ENCODE data around the gene PARD3.

DNA sequence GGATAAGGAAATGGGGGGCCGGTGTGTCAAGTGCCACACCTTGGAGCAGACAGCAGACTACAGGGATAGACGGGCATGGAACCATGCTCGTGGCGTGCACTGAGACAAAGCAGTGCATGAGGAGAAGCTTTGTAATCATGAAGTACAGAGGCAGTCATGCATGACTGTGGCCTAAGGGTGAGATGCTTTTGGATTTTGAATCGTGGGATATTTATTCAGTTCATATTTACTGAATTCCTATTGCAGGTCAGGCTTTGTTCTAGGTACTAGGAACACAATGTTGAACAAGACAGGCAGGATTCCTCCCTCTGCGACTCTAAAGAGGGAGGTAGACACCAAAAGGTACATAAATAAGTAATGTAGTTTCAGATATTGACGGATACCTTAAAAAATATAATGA lies 597.6 kb downstream of the PARD3 start:
- TF ChIP-seq, protein P1, sequence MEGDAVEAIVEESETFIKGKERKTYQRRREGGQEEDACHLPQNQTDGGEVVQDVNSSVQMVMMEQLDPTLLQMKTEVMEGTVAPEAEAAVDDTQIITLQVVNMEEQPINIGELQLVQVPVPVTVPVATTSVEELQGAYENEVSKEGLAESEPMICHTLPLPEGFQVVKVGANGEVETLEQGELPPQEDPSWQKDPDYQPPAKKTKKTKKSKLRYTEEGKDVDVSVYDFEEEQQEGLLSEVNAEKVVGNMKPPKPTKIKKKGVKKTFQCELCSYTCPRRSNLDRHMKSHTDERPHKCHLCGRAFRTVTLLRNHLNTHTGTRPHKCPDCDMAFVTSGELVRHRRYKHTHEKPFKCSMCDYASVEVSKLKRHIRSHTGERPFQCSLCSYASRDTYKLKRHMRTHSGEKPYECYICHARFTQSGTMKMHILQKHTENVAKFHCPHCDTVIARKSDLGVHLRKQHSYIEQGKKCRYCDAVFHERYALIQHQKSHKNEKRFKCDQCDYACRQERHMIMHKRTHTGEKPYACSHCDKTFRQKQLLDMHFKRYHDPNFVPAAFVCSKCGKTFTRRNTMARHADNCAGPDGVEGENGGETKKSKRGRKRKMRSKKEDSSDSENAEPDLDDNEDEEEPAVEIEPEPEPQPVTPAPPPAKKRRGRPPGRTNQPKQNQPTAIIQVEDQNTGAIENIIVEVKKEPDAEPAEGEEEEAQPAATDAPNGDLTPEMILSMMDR (IDR thresholded peaks at IDR 0.05): no peak
- TF ChIP-seq POLR2A (IDR thresholded peaks at IDR 0.05): no peak
- TF ChIP-seq POLR2AphosphoS5 (IDR thresholded peaks at IDR 0.05): no peak
- no peak for TF ChIP-seq EP300 (IDR thresholded peaks at IDR 0.05)
